Frontal cortex (tissue), 4 donors: ENCODE results near the gene KRT31. TPM values are rescaled to one million over a fixed set of nuclear protein-coding genes. Genes with fewer than 3 reads are reported as not detected.
"Not testable (repeated sequence)": the region's sequence is repeated elsewhere in the genome, so short reads cannot be mapped to it uniquely, and the experiment has no call there.

Experiments
- DNase-seq, 2 donors: peaks; one replicate each; pipeline ENCODE4 v3.0.0; 2012; ENCODE audit warnings: low spot score in 2 of 2
- FAIRE-seq: peaks from 2 replicates; lab custom pipeline; 2012; peaks lifted over from hg19 to GRCh38; lab: Jason Lieb, UNC
- total RNA-seq: library from RNA; depleted of rRNA; stranded (reverse); fragments of >200 nt; gene quantifications from one replicate; pipeline ENCODE4 v1.2.3, GENCODE V29; 2014
- donor health status: control.
- donor health status: control.
- donor health status: control.

KRT31 gene
- total RNA-seq, 1 donor from 2014 or later: 1.2 TPM

- not testable (repeated sequence) for FAIRE-seq, DNase-seq
These were observed 47.0 kb downstream of the KRT31 start, which contains the start of gene KRT33A for GRCh38 chr17:41350381-41350878. Gene KRT33A, minus strand, starts transcription at chr17:41350828. Its CDS starts 61 bp downstream, at chr17:41350767.

- DNase-seq (no peak), FAIRE-seq (no peak)
These were observed 49.3 kb downstream of the KRT31 start for GRCh38 chr17:41347869-41348760.

- not testable (repeated sequence) for FAIRE-seq, DNase-seq
These were observed 51.0 kb downstream of the KRT31 start for GRCh38 chr17:41346421-41346820.

GRCh38 chr17:41345992-41346391 is 51.4 kb downstream of the KRT31 start:
- no peak for DNase-seq
- no peak for FAIRE-seq

Other genes starting within 250 kb of the KRT31 start
- not detected for gene KRTAP4-5, start 247.8 kb downstream of the KRT31 start, total RNA-seq
- not detected for gene KRTAP4-4, start 236.9 kb downstream of the KRT31 start, total RNA-seq
- gene KRTAP4-3, start 229.4 kb downstream of the KRT31 start, total RNA-seq: not detected
- not detected for gene KRTAP4-2, start 219.4 kb downstream of the KRT31 start, total RNA-seq
- gene KRTAP4-1, start 212.7 kb downstream of the KRT31 start, total RNA-seq: not detected
- gene KRTAP9-1, start 207.7 kb downstream of the KRT31 start, total RNA-seq: not detected
- gene KRTAP9-2, start 171.0 kb downstream of the KRT31 start, total RNA-seq: not detected
- gene KRTAP9-3, start 165.2 kb downstream of the KRT31 start, total RNA-seq: not detected
- not detected for gene KRTAP9-8, start 159.6 kb downstream of the KRT31 start, total RNA-seq
- gene KRTAP9-4, start 147.9 kb downstream of the KRT31 start, total RNA-seq: not detected
- gene KRTAP9-9, start 142.2 kb downstream of the KRT31 start, total RNA-seq: not detected
- not detected for gene KRTAP9-6, start 132.2 kb downstream of the KRT31 start, total RNA-seq
- gene KRTAP9-7, start 121.9 kb downstream of the KRT31 start, total RNA-seq: not detected
- not detected for gene KRTAP29-1, start 94.8 kb downstream of the KRT31 start, total RNA-seq
- not detected for gene KRTAP16-1, start 88.3 kb downstream of the KRT31 start, total RNA-seq
- not detected for gene KRTAP17-1, start 81.9 kb downstream of the KRT31 start, total RNA-seq
- gene KRT33A, start 46.8 kb downstream of the KRT31 start, total RNA-seq: not detected
- gene KRT33B, start 27.8 kb downstream of the KRT31 start, total RNA-seq: not detected
- gene KRT34, start 15.3 kb downstream of the KRT31 start, total RNA-seq: 0.41 TPM
- gene KRT37, start 27.0 kb upstream of the KRT31 start, total RNA-seq: not detected
- not detected for gene KRT38, start 43.4 kb upstream of the KRT31 start, total RNA-seq
- not detected for gene KRT32, start 69.8 kb upstream of the KRT31 start, total RNA-seq
- gene KRT35, start 83.5 kb upstream of the KRT31 start, total RNA-seq: not detected
- gene KRT36, start 92.3 kb upstream of the KRT31 start, total RNA-seq: not detected
- not detected for gene KRT13, start 108.0 kb upstream of the KRT31 start, total RNA-seq
- gene KRT15, start 121.3 kb upstream of the KRT31 start, total RNA-seq: not detected
- 24.5 TPM for gene KRT19, start 130.7 kb upstream of the KRT31 start, total RNA-seq
- not detected for gene KRT9, start 174.5 kb upstream of the KRT31 start, total RNA-seq
- gene KRT14, start 189.3 kb upstream of the KRT31 start, total RNA-seq: not detected
- gene KRT16, start 215.2 kb upstream of the KRT31 start, total RNA-seq: not detected
- under 0.01 TPM for gene KRT17, start 227.0 kb upstream of the KRT31 start, total RNA-seq